Erythroblast (primary cell): ENCODE data around the gene GPR156.
"Not testable (repeated sequence)": the region's sequence is repeated elsewhere in the genome, so short reads cannot be mapped to it uniquely, and the experiment has no call there.

Source experiments
- GATA1 ChIP-seq: IDR thresholded peaks from 2 replicates; pipeline ENCODE4 v1.6.1; 2011; ENCODE audit warnings: low read depth, mild to moderate bottlenecking, control low read depth, low read length, moderate library complexity
- POLR2A ChIP-seq: IDR thresholded peaks from 2 replicates; pipeline ENCODE4 v1.6.1; 2011; ENCODE audit warnings: mild to moderate bottlenecking, low read length

- not testable (repeated sequence) for TF ChIP-seq POLR2A, GATA1
Observed at GRCh38 chr3:120323761-120324160, 38.7 kb upstream of the GPR156 start.
